HG03175 (cell line): ENCODE results near the gene COBLL1.

ENCODE experiments used
- ATAC-seq: cut with Tn5 transposase; IDR thresholded peaks from one replicate; pipeline ENCODE4 v1.9.1; 2021; ENCODE audit warnings: mild to moderate bottlenecking, moderate library complexity; ENCODE audit not compliant: unreplicated experiment

COBLL1 gene

DNA sequence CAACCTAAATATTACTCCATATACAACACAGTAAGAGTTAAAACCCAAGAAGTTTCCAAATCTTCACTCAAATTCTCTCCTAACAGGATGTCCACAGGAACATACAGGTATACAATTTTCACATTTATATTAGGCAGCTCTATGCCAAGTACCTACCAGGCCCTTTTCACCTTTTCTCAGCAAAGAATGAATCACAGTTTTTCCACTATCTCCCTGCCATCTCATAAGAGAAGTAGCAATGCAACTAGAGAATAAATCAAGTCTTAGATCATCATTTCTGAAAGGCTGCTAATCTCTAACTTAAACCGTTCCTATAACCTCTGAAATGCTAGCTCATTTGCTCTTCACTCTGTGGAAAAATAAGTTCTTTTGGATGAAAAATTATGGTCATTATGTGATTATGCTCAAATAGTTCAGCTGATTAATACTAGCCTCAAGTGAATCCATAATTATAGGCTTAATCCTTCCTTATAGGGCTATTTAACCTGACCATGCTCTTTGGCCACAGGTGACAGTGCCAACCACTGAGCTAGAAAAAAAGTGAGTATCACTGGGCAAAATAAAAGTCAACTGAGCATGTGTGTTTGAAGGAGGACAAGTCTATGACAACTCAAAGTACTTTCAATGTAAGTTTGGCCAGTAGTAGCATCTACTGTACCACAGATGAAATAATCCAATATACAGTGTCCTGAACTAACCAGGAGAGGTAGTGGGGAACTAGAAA lies 79.7 kb downstream of the COBLL1 start:
- peak; percentile 11 for ATAC-seq

DNA sequence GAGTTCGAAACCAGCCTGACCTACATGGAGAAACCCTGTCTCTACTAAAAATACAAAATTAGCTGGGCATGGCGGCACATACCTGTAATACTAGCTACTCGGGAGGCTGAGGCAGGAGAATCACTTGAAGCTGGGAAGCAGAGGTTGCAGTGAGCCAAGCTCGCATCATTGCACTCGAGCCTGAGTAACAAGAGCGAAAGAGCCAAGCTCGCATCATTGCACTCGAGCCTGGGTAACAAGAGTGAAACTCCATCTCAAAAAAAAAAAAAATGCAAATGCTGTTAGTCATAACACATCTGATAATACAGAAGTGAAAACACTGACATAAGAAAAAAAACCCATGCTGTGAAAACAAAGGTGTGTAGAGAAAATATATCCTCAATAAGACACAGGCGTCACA lies 80.4 kb downstream of the COBLL1 start:
- ATAC-seq, result peak; percentile 100

DNA sequence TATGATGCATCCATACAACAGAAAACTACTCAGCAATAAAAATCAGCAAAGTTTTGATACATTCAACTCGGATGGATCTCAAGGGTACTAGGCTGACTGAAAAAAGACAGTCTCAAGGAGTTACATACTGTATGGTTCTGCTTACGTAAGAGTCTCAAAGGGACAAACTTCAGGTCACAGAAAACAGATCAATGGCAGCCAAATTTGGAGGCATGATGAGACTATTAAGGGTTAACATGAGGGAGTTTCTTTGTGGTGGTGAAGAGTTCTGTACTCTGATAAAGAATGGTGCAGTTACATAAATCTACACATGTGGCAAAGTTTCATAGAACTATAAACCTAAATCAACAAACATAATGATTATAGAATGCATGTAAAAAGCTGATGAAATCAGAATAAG lies 81.4 kb downstream of the COBLL1 start:
- no peak for ATAC-seq

DNA sequence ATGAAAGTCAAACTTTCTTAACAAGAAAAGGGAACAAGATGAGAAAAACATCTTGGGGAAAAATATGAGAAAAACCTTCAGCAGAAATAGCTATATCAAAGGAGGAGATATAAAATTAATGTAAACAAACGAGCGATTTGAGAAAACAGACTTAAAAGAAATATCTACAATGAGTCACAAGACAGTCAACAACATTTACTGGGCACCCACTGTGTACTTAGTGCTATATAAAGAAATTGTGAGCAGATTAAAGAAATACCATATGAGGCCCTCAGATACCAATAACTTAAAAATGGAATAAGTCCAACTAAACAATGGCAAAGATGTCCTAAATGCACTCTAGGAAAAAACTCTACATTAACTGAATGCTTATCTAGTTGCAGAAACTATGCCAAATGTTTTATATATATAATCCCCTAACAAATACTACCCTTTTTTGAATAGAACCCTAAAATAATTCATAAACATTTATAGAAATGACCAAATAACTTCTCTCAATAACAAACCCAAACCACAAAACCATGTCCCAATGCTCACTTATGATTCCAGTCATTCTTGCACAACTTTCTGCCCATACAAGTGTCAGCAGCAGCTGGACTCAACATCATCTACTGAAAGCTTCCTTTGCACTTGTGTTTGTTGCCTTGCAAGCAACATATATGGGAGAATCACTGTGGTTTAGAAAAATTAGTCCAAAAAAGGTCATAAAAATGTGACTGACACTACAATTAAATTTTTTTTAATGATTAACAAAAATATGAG lies 83.5 kb downstream of the COBLL1 start:
- no peak for ATAC-seq

DNA sequence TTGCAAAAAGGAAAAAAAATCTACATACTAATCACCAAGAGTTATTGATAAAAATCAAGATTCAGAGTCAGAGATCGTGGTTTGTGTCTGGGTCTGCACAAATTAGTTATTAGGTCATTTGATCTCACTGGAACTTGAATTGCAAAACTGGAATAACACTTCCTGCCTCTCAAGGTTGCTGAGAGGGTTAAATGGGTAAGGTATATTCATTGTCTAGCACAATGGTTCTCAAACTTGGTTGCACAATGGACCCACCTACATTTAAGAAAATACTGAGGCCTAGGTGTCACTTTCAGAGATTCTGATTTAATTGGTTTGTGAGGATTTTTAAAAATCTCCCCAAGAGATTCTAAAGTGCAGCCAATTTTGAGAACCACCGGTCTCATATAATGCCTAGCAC lies 84.8 kb downstream of the COBLL1 start:
- no peak for ATAC-seq

DNA sequence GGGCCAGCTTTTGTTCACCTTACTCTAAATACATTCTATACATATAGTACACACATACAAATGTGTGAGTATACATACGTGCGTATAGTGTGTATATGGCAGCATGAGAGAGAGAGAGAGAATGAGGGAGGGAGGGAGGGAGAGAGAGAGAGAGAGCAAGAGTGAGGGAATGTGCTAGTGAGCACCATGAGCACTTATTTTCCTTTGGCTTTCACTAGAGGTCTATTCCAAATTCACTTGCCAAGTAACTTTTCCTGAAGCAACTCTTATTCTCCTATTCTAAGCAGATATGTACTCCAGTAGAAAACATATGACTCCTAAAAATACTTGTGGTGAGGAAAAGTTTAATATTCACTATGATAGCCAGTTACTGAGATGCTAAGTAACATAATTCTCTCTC lies 85.7 kb downstream of the COBLL1 start:
- no peak for ATAC-seq

DNA sequence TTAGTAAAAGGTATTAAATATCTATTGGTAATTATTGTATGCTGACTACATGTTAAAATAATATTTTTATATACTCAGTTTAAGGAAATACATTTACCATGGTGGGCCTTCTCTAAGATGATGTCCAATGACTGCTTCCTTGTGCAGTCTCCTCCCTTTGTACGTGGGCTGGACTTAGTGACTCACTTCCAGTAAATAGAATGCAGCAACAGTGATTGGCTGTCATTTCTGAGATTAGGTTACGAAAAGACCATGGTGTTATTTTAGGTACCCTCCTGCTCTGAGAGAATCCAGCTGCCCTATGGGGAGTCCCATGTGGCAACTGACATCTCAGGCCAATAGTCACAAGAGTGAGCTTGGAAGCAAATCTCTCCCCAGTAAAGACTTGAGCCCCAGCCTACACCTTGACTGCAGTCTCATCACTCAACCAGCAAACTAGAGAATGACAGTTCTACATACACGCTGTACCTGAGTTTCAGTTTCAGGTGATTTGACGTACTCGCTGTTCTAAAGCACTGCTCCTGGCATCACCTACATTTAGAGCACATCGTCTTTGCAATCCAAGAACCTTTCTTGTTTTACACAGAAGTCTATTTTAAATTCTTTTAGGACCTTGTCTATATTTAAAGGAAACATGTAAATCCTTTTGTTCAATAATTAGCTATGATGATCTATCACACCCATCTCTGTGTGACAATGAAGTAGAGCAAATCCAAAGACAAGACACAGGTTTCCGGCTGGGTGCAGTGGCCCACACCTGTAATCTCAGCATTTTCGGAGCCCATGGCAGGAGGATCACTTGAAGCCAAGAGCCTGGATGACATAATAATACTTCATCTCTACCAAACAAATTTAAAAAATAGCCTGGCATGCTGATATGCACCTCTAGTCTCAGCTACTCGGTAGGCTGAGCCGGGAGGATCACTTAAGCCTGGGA lies 87.2 kb downstream of the COBLL1 start:
- no peak for ATAC-seq

DNA sequence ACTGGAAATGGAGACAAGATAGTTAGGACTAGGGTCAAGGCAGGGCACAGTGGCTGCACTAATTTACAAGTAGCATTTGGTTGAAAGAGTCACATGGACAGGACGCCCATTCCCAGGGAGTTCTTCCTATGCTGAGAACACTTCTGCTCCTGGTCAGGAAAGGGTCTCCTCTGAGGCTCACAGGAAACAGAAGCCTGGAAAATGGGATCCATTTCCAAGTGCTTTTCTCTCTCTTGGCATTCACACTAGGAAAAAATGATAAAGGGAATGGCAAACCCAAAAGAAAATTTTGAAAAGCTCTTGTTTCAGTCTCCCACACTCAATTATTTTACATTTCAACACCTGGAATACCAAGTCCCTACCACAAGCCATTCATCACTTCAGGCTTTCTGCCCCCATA lies 88.7 kb downstream of the COBLL1 start:
- ATAC-seq, result no peak

DNA sequence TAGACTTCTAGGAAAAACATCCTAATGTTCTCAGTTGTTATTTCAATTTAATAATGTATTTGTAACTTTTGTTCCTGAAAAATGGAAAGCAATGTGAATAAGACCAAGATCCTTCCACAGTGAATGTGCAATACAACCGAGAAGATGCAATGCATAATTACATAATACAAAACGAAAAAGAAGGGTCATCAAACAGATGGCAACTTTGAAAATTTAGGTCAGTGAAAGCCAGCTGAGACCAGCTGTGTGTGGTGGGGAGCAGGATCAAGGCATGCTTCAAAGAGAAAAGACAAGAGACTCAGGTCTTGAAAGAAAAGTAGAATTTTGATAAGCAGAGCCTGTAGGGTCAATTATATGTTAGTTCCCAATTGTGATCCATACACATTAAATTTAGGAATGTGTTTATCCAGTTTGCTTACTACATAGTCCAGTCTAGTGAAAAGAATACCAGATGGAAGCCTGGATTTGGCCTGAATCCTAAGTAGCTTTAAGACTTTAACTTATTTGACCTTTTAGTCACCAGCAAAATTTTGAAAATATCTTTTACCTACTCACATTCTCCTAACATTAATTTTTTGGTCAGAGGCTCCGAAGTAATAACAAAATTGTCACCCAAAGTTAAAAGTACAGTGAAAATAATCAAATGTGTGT lies 93.7 kb downstream of the COBLL1 start:
- no peak for ATAC-seq

DNA sequence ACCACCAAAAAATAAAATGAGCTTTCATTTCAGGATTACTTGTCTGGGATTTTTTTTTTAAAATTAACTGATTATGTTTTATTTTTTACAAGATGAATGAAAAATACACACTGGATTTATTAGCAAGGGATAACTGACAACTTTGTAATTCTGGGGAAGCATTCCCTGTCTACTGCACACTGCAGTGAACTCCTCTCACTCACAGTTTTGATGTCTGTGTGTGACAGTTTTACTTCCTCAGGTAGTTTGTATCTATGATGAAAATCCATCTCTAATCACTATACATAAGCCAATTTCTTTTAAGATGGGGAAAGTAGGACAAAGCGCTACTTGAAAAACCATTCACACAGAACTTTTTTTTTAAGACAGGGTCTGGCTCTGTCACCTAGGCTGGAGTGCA lies 94.5 kb downstream of the COBLL1 start:
- no peak for ATAC-seq

DNA sequence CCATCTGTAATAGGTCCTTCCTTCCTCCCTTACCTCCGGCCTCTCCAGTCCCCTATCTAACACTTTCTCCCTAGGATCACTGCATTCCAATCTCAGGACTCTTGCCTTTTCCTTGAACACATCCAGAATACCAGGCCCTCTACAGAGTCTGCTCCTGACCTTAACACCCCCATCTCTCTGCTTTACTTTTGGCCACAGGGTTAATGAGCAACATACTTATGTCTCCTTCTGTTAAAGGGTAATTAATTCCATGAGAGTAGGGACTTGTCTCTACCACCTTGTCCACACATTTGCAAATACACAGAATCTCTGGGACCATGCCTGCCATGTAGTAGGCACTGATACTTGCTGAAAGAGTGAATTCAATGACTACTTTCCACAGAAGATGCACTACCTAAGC lies 94.9 kb downstream of the COBLL1 start:
- ATAC-seq, result no peak

DNA sequence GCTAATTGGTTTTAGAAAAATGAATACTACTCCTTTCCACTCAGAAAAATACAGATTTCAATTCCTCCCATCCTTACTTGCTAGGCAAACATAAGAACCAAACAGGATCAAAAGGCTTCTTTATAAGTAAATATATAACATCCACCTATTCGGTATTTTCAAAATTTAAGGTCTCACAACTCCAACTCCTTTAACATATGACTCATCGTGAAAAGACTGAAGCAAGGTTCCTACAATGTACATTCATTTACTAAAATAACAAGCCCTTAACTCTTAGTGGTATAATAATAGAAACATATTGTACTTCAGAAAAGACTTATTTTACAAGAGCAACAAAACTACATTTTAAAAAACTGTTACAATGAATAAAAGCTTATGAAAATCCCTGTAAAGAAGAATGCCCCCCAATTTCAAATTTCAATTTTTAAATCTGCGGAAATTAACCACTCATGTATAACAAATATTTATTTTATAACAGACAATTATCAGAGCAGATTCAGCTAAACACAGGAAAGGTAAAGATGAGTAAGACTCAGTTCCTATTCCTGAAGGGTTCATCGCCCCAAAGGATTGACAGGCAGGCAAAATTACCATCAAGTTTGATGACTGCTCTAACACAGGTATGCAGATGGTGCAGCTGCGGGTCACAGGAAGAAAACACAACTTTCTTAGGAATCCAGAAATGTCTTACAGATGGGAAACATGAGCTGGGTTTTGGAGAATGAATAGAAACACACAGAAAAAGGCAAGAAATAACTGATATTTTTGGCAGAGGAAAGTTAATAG lies 96.4 kb downstream of the COBLL1 start:
- no peak for ATAC-seq

DNA sequence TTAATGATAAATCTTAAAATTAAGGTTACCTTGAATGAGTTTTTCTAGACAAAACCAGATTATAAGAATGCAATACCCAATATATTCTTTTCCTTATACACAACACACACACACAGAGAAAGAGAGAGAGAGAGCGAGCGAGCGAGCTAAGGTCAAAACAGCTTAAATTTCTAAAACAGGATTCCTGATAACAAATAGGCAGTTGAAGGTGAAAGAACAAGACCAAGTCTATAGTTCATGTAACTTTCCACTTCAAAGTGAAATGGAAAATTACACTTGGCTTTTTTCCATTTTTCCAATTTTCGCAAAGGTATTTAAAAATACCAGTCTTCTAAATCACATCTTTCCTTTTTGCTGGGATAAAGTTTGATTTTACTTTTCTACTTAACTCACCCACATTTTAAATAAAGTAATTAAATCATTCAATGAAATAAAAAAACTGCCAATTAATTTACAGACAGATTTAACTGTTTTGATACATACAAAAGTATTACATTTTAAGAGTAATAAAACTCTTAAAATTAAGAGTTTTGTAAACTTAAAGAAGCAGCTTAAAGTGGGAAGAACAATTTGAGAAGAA lies 98.8 kb downstream of the COBLL1 start:
- no peak for ATAC-seq

DNA sequence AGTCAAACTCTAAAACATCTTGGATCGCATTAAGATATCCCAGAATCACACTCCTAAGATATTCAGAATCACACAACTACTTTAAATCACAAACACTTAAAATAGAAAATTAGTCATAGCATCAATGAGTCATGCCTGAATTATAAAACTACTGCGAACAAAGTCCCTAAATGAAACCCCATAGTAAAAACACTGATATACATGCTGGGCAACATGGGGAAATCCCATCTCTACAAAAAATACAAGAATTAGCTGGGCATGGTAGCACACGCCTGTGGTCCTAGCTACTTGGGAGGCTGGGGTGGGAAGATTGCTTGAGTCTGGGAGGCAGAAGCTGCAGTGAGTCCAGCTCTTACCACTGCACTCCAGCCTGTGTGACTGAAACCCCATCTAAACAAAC lies 101.7 kb downstream of the COBLL1 start:
- ATAC-seq, result no peak

DNA sequence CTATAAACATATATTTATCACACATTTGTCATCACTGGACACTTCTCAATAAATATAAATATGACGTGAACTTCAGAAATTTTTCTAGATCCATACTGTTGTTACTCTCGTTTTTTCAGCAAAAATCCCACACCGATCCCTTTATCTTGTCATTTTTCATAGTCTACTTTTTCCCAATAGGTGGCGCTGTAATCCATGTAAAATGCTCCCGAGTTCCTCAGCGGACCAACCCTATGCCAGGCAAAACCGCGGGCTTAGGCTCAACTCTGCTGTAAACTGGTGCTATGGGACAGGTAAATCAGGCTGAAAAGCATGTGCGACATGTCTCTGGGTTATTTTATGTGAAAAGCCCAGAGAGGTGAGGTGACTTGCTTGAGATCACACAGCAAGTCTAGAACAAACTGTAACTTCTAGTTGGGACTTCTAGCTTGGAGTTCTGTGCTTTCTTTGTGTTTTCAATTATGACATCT lies 104.0 kb downstream of the COBLL1 start:
- peak; percentile 66 for ATAC-seq

DNA sequence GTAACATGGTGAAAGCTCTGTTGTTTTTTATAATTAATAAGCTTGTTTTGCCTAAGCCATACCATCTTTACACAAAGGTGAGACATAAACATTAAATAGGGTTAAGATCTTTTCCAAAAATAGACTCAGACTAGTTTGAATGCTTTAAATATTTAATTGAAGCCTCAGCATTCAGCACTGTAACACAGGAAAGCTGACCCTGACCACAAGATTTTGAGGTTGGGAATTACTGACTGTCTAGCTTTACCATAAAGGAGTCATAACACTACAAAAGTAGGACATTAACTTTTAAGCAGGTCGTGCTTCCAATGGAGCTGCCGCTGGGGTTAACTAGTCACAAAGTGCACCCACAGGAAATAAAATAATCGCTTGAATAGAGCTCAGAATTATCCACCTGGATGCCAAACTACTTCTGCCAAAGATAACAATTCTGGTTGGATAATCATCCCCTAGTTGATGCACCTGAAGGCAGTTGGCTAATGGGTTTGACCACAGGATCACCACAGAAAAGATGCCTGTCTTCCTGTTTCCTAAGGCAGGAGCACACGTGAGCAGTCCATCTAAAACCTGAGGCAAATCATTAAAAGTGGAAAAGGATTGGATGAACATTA lies 106.2 kb downstream of the COBLL1 start:
- no peak for ATAC-seq

DNA sequence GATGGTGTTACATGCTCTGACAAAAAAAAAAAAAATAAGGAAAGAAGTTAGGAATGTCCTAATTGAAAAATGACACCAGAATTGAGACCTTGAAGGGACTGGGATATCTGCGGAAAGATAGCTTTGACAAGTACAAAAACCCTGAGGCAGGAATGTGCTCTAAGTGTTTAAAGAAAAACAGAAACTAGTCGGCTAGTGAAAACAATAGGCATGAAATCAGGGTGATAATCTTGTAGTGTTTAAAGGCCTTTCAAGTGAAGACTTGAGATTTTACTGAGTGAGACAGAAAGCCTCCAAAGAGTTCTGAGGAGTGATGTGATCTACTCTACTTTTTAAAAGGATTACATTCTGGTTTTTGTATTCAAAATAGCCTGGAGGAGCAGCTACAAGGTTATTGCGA lies 107.4 kb downstream of the COBLL1 start:
- ATAC-seq, result no peak

DNA sequence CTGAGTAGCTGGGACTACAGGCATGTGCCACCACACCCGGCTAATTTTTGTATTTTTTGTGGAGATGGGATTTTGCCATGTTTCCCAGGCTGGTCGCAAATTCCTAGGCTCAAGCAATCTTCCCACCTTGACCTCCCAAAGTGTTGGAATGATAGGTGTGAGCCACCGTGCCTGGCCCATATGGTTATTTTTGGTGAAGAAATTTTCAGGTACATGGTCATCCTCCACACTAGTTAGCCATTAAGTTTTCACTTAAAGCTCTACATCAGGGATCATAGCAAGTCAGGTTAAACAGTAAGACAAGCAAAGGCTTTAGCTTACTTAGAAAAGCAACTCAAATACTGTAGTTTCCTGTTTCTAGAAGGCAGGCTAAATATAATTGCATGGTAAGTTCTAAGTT lies 116.1 kb downstream of the COBLL1 start:
- no peak for ATAC-seq

DNA sequence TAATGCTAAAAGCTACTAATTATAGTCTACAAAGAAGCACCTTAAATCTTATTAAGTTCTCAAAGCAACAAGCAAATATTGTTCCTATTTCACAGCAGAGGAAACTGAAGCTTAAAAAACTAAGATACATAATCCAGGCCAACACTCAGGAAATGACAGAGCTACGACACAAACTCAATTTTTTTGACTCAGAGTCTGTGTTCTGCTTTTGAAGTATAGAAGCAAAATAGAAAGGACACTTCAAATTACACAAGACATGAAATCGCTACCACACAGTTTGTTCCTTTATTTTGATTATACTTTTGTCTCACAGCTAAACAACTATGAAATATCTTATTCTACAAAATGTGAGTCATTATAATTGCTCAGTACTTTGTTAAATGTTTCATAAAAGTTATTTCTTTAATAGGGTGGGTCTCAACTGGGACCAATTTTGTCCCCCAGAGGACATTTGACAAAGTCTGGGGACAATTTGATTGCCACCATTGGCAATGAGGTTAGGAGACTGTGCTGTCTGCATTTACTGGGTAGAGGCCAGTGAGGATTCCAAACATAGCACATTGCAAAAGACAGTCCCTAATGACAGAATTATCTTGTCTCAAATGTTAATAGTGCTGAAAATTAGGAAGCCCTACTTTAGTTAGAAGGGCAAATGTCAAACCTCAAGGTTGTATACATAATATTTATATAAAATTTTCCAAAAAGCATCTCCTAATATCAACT lies 118.8 kb downstream of the COBLL1 start:
- ATAC-seq, result no peak
